SKM-1 (cell line): Measurements from ENCODE around the gene CHIC2.
"Not testable (repeated sequence)": the region's sequence is repeated elsewhere in the genome, so short reads cannot be mapped to it uniquely, and the experiment has no call there.

Experiments
- DNase-seq: peaks from one replicate; lab custom pipeline; 2025; ENCODE audit not compliant: unreplicated experiment; lab: John Stamatoyannopoulos, UW

Gene CHIC2

GRCh38 chr4:54061873-54062272 lies 2.5 kb downstream of the CHIC2 start:
- DNase-seq, result no peak

DNA sequence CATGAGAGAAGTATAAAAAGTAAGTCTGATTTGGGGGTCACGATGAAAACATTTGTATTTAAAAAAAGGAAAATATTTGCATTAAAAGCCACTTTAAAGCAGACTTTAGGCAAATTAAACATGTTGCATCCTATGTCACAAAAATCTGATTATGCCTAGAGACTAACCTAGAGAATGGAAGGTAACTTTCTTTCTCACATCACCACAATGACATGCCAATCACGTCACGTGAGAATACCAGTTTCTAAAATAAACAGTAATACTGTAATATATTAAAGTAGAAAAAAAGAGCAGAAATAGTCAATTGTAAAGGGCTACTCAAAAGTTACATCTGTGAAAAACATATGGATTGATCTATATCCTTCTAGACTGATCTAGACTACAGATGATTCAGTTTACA lies 3.3 kb downstream of the CHIC2 start:
- DNase-seq, result no peak

GRCh38 chr4:54060116-54060515 lies 4.3 kb downstream of the CHIC2 start:
- no peak for DNase-seq

DNA sequence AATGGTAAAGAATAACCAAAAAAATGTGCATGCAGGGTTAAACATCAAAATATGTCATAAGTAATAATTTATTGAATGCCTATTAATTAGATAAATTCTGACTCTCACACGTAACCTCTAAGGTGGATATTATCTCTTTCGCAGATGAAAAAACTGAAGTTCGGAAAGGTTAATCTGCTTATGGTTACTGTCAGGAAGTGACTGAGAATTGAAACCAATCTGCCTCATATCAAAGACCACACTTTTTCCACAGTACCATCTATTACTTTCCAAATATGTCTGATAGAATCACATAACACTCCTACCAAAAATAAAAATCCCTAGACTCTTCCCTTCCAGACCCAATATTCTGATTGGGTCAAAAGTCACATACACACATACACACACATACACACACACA lies 6.2 kb downstream of the CHIC2 start:
- no peak for DNase-seq

GRCh38 chr4:54056360-54056759 lies 8.0 kb downstream of the CHIC2 start:
- DNase-seq, result no peak

DNA sequence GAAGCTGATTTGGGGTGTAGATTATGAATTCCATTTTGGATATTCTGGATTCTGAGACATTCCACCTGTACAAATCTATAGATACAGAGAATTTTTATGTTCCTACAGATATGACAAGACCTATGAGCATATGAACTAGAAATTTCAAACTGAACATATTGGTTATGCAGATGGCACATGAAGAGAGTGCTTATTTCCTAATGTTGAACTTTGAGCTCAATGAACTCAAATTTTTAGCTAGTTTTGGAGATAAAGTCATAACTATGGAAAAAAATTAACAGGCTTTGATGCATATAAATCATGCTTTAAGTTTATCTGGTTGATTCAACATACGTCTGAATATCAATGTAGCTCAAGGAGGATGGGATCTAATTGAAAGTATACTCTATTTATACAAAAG lies 8.9 kb downstream of the CHIC2 start:
- DNase-seq, result no peak

GRCh38 chr4:54054501-54054900 lies 9.9 kb downstream of the CHIC2 start:
- DNase-seq, result no peak

DNA sequence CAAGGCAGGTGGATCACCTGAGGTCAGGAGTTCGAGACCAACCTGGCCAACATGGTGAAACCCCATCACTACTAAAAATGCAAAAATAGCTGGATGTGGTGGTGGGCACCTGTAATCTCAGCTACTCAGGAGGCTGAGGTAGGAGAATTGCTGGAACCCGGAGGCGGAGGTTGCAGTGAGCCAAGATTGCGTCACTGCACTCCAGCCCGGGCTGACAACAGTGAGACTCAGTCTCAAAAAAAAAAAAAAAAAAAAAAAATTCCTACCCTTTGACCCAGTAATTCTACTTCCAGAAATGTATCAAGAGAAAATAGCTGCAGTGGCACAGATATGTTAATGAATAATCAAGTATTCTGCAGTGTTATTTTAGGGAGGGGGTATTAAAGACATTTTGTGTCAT lies 11.1 kb downstream of the CHIC2 start:
- not testable (repeated sequence) for DNase-seq

- no peak for DNase-seq
These were observed 14.0 kb downstream of the CHIC2 start for GRCh38 chr4:54050214-54050904.

DNA sequence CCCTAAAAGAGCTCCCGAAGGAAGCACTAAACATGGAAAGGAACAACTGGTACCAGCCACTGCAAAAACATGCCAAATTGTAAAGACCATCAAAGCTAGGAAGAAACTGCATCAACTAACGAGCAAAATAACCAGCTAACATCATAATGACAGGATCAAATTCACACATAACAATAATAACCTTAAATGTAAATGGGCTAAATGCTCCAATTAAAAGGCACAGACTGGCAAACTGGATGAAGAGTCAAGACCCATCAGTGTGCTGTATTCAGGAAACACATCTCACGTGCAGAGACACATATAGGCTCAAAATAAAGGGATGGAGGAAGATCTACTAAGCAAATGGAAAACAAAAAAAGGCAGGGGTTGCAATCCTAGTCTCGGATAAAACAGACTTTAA lies 20.8 kb downstream of the CHIC2 start:
- not testable (repeated sequence) for DNase-seq

DNA sequence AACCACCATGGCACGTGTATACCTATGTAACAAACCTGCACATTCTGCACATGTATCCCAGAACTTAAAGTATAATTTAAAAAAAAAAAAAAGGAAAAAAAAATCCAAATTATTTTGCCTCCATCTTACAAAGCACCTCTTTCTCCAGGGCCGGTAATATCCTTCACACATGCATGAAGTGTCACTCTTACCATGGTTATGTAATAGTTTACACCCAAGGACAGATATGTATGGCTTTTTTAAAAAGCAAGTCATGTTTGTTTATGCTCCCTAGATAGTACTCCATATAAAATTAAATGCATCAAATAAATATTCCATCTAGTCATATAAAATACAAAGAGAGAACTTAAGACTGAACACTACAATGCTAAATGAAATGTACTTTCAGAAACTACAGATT lies 22.5 kb downstream of the CHIC2 start:
- DNase-seq, result no peak

DNA sequence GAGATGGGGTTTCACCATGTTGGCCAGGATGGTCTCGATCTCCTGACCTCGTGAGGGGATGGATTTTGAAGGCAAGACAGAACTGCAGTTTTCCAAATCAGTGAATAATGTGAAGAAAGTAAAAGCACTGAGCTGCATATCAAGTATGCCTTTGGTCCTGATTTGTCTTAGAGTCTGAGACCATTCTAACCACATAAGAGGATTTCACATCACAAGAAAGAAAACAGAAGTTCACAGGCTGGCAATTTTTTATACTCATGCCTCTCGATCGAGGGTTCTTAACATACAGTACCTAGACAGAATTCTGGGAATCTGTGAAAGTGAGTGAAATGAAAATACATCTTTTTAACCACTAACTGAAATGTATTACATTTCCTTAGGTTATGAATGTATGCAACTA lies 23.3 kb downstream of the CHIC2 start:
- no peak for DNase-seq

- DNase-seq, result no peak
These were observed 26.3 kb downstream of the CHIC2 start for GRCh38 chr4:54038056-54038455.

GRCh38 chr4:54036184-54036583 lies 28.2 kb downstream of the CHIC2 start:
- DNase-seq, result no peak

GRCh38 chr4:54032558-54033135 lies 31.8 kb downstream of the CHIC2 start:
- DNase-seq, result no peak

GRCh38 chr4:54027311-54027710 lies 37.1 kb downstream of the CHIC2 start:
- DNase-seq, result no peak

- no peak for DNase-seq
These were observed 38.8 kb downstream of the CHIC2 start for GRCh38 chr4:54025582-54025981.

DNA sequence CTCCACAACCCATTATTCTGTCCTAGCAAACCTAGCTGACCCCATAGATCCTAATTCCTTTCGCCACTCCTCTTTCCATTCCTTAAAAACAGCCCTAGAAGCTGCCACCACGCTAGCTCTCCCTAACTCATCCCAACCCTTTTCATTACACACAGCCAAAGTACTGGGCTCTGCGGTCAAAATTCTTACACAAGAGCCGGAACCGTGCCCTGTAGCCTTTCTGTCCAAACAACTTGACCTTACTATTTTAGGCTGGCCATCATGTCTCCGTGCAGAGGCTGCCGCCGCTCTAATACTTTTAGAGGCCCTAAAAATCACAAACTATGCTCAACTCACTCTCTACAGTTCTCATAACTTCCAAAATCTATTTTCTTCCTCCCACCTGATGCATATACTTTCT lies 41.4 kb downstream of the CHIC2 start:
- DNase-seq, result not testable (repeated sequence)

GRCh38 chr4:54017974-54018373 lies 46.4 kb downstream of the CHIC2 start:
- no peak for DNase-seq

DNA sequence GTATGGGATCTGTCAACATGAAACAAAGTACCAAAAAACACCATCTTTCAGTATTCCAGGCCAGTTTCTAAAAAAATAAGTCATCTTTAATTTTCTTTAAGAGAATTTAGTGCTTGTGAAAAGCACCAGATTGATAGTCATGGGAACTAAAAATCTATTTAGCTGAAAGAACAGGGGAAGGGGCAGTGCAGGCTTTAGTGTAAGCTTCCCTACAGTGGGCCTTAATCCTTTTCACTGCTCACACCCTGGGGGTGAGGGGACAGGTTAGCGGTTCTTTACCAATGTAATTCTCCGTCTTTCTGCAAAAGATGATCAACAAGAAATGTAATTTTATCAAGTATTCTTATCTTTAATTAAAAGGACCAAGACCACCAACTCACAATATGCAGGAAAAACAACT lies 47.1 kb downstream of the CHIC2 start:
- no peak for DNase-seq

DNA sequence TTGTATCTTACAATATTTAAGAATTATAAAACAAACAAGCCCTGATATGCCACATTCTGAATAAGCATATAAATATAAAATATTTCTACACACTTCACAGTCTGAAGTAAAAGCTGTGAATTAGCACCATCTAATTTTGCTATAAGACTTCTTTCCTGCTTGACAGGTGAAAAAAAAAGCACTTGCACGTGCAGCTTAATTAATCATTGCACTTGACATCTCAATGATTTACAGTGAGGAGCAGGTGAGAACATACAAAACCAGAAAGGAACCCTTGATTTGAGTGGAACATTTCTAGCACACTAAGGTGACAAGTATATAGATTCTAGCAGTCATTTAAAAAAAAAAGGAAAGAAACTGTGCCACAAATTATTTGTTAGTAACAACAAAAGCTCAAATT lies 47.9 kb downstream of the CHIC2 start:
- no peak for DNase-seq

GRCh38 chr4:54015423-54016030 lies 48.9 kb downstream of the CHIC2 start:
- DNase-seq, result no peak
